Fibroblast of lung (primary cell): ENCODE measurements around the gene LRRC36.

Experiments
- EZH2 ChIP-seq: IDR thresholded peaks from 2 replicates; pipeline ENCODE4 v1.5.1; 2012; ENCODE audit warnings: low read length, control low read depth, mild to moderate bottlenecking; ENCODE audit errors: missing control alignments
- TF ChIP-seq, protein P1 (sequence below), 2 donors: IDR thresholded peaks in 1 of 2; conservative IDR thresholded peaks in 1 of 2; 1 replicate in 1 of 2; 2 replicates in 1 of 2; pipeline ENCODE4 v1.5.1; 2011 to 2012; ENCODE audit warnings: low read length in 2 of 2, control low read depth in 1 of 2, inconsistent platforms in 1 of 2, low read depth in 1 of 2, mild to moderate bottlenecking in 1 of 2

DNA sequence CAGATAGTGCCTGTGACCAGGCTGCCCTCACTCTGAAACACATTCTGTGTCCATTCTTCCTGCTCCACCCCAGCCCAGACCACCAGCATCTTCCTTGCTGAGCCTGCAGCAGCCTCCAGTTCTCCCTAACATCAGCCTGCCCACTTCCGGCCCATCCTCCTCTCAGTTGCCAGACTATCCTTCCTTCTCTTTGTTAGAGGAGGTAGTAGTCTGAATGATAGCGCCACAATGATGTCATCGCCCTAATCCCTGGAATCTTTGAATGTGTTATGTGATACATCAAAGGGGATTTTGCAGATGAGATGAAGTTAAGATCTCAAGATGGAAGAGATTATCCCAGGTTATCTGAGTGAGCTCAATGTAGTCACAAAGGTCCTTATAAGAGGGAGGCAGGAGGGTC, 92.9 kb downstream of the LRRC36 start:
- TF ChIP-seq, protein P1, sequence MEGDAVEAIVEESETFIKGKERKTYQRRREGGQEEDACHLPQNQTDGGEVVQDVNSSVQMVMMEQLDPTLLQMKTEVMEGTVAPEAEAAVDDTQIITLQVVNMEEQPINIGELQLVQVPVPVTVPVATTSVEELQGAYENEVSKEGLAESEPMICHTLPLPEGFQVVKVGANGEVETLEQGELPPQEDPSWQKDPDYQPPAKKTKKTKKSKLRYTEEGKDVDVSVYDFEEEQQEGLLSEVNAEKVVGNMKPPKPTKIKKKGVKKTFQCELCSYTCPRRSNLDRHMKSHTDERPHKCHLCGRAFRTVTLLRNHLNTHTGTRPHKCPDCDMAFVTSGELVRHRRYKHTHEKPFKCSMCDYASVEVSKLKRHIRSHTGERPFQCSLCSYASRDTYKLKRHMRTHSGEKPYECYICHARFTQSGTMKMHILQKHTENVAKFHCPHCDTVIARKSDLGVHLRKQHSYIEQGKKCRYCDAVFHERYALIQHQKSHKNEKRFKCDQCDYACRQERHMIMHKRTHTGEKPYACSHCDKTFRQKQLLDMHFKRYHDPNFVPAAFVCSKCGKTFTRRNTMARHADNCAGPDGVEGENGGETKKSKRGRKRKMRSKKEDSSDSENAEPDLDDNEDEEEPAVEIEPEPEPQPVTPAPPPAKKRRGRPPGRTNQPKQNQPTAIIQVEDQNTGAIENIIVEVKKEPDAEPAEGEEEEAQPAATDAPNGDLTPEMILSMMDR (conservative IDR thresholded peaks at IDR 0.05 in 1 of 2, IDR thresholded peaks at IDR 0.05 in 1 of 2; ENCODE audit: low read depth in 1 of 2, low read length in 2 of 2): no peak
- TF ChIP-seq EZH2: no peak
